GM12878 (cell line): ENCODE measurements around the gene ZNF688. TPM values are rescaled to one million over a fixed set of nuclear protein-coding genes. Genes with fewer than 3 reads are reported as not detected.
A peak's percentile ranks its signal among the peaks of the same experiment; 100 is the strongest.

Experiments
- CEBPB ChIP-seq, 2 experiments: fragments of 150-350 bp in 1 of 2; IDR thresholded peaks; 2 replicates each; pipeline ENCODE4 v1.6.1; 2012 to 2014; ENCODE audit warnings: low read depth in 2 of 2, low read length in 2 of 2, borderline replicate concordance in 1 of 2, inconsistent platforms in 1 of 2
- CHD2 ChIP-seq: IDR thresholded peaks from 2 replicates; pipeline ENCODE4 v1.6.1; 2011; ENCODE audit warnings: low read depth, low read length, improper control_type of control experiment, borderline replicate concordance
- CREB1 ChIP-seq: IDR thresholded peaks from 2 replicates; pipeline ENCODE4 v1.6.1; 2012; ENCODE audit warnings: low read depth, mild to moderate bottlenecking, inconsistent platforms
- CUX1 ChIP-seq: IDR thresholded peaks from 2 replicates; pipeline ENCODE4 v1.6.1; 2012; ENCODE audit warnings: improper control_type of control experiment, low read depth, low read length; ENCODE audit not compliant: insufficient replicate concordance
- E2F4 ChIP-seq: IDR thresholded peaks from 2 replicates; pipeline ENCODE4 v1.6.1; 2012; ENCODE audit warnings: low read depth, low read length, improper control_type of control experiment
- EGR1 ChIP-seq, 2 experiments: IDR thresholded peaks; 1 replicate in 1 of 2; 2 replicates in 1 of 2; pipeline ENCODE4 v1.6.1; 2011 to 2012; ENCODE audit warnings: low read depth in 2 of 2, low read length in 2 of 2, borderline replicate concordance in 1 of 2, mild to moderate bottlenecking in 1 of 2, moderate library complexity in 1 of 2
- EZH2 ChIP-seq: IDR thresholded peaks from 2 replicates; pipeline ENCODE4 v1.6.1; 2012; ENCODE audit warnings: low read depth, mild to moderate bottlenecking, control low read depth, inconsistent platforms, low read length, borderline replicate concordance; ENCODE audit not compliant: control insufficient read depth
- FOS ChIP-seq: IDR thresholded peaks from 3 replicates; pipeline ENCODE4 v1.6.1; 2011; ENCODE audit warnings: borderline replicate concordance; ENCODE audit not compliant: insufficient read length; ENCODE audit errors: extremely low read depth
- GATAD2B ChIP-seq: fragments of 450-650 bp; conservative IDR thresholded peaks from 2 replicates; pipeline ENCODE4 v1.6.1; 2017; ENCODE audit warnings: low read depth, mild to moderate bottlenecking, moderate library complexity
- NFXL1 ChIP-seq: fragments of 450-650 bp; IDR thresholded peaks from 2 replicates; pipeline ENCODE4 v1.6.1; 2017; ENCODE audit warnings: antibody characterized with exemption, mild to moderate bottlenecking, borderline replicate concordance
- NFYB ChIP-seq: IDR thresholded peaks from 2 replicates; pipeline ENCODE4 v1.6.1; 2011; ENCODE audit warnings: low read depth, mild to moderate bottlenecking, low read length, improper control_type of control experiment, moderate library complexity; ENCODE audit not compliant: insufficient read depth
- PML ChIP-seq: IDR thresholded peaks from 2 replicates; pipeline ENCODE4 v1.6.1; 2012; ENCODE audit warnings: low read length, inconsistent platforms
- ZBTB4 ChIP-seq: fragments of 450-650 bp; formaldehyde crosslinking; IDR thresholded peaks from 2 replicates; pipeline ENCODE4 v1.4.0; 2022; ENCODE audit warnings: mild to moderate bottlenecking, moderate library complexity
- ZNF274 ChIP-seq: IDR thresholded peaks from one replicate; pipeline ENCODE4 v1.8.0; 2011; ENCODE audit not compliant: insufficient read length, insufficient read depth
- polyA plus RNA-seq, 11 experiments: library from polyadenylated mRNA; depleted of rRNA in 4 of 11; unstranded in 6 of 11; stranded (reverse) in 5 of 11; fragments of >200 nt; fragmentation: Nextera tagmentation in 4 of 11; fragmentation: Illumina TruSeq in 1 of 11; extraction: Ambion mirVana in 4 of 11; extraction: Trizol in 1 of 11; gene quantifications; 1 replicate in 1 of 11; 2 replicates in 10 of 11; pipeline versions ENCODE4 v1.2.1 to v1.2.3, GENCODE V29; 2011 to 2016; ENCODE audit warnings: inconsistent platforms in 2 of 11, missing spikeins in 2 of 11, low read depth in 1 of 11
- total RNA-seq, 4 experiments: library from RNA; depleted of rRNA in 3 of 4; stranded (reverse); fragments of >200 nt in 3 of 4; fragmentation: Illumina TruSeq in 1 of 4; extraction: Trizol in 1 of 4; gene quantifications; 2 replicates each; pipeline versions ENCODE4 v1.2.1 to v1.2.3, GENCODE V29; 2013 to 2021
- TF ChIP-seq, protein P1 (sequence below): IDR thresholded peaks from 2 replicates; pipeline ENCODE4 v1.6.1; 2012; ENCODE audit warnings: low read depth, low read length, improper control_type of control experiment
- TF ChIP-seq, protein P2 (sequence below): fragments of 450-650 bp; IDR thresholded peaks from 2 replicates; pipeline ENCODE4 v1.6.1; 2017; ENCODE audit warnings: low read depth, mild to moderate bottlenecking, moderate library complexity
- TF ChIP-seq, protein P3 (sequence below): IDR thresholded peaks from 2 replicates; pipeline ENCODE4 v1.6.1; 2012; ENCODE audit warnings: low read depth, low read length, improper control_type of control experiment

Gene ZNF688
- total and polyA plus RNA-seq, 10 of the 15 experiments (the other 5 are each of a cell fraction or from before 2014, with no cell fraction given), result 0.14 to 17.4 (median 10.6) TPM

GRCh38 chr16:30535777-30536190 lies 35.7 kb downstream of the ZNF688 start (continued):
- TF ChIP-seq, protein P1, sequence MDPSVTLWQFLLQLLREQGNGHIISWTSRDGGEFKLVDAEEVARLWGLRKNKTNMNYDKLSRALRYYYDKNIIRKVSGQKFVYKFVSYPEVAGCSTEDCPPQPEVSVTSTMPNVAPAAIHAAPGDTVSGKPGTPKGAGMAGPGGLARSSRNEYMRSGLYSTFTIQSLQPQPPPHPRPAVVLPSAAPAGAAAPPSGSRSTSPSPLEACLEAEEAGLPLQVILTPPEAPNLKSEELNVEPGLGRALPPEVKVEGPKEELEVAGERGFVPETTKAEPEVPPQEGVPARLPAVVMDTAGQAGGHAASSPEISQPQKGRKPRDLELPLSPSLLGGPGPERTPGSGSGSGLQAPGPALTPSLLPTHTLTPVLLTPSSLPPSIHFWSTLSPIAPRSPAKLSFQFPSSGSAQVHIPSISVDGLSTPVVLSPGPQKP, result no peak
- TF ChIP-seq, protein P2, sequence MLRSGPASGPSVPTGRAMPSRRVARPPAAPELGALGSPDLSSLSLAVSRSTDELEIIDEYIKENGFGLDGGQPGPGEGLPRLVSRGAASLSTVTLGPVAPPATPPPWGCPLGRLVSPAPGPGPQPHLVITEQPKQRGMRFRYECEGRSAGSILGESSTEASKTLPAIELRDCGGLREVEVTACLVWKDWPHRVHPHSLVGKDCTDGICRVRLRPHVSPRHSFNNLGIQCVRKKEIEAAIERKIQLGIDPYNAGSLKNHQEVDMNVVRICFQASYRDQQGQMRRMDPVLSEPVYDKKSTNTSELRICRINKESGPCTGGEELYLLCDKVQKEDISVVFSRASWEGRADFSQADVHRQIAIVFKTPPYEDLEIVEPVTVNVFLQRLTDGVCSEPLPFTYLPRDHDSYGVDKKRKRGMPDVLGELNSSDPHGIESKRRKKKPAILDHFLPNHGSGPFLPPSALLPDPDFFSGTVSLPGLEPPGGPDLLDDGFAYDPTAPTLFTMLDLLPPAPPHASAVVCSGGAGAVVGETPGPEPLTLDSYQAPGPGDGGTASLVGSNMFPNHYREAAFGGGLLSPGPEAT, result peak; percentile 43
- TF ChIP-seq, protein P3, sequence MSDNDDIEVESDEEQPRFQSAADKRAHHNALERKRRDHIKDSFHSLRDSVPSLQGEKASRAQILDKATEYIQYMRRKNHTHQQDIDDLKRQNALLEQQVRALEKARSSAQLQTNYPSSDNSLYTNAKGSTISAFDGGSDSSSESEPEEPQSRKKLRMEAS, result peak; percentile 54
- TF ChIP-seq ZNF274 (no peak), NFXL1 (no peak), CUX1 (no peak), E2F4 (no peak), GATAD2B (peak; percentile 37; the same call in 1 of the 2 replicates), EZH2 (no peak), CEBPB (IDR thresholded peaks at IDR 0.05; ENCODE audit: borderline replicate concordance in 1 of 2, low read depth in 2 of 2, low read length in 2 of 2) (no peak), FOS (no peak), ZBTB4 (CRISPR knock-in tag) (no peak), PML (no peak), NFYB (no peak), CREB1 (no peak), EGR1 (IDR thresholded peaks at IDR 0.05; ENCODE audit: borderline replicate concordance in 1 of 2, low read depth in 2 of 2, low read length in 2 of 2) (no peak), CHD2 (no peak)
